Lung (tissue), 12 donors: ENCODE measurements around the gene OLFM2. TPM values are rescaled to one million over a fixed set of nuclear protein-coding genes. Genes with fewer than 3 reads are reported as not detected.

Experiments
- ATAC-seq: fragments of 200-7000 bp; cut with Tn5 transposase; one replicate; pipeline ENCODE4 v1.9.1; 2020; ENCODE audit warnings: moderate number of reproducible peaks; ENCODE audit not compliant: insufficient read depth, low FRiP score
- DNase-seq, 3 donors: peaks; one replicate each; pipeline ENCODE4 v3.0.0-alpha.2; 2013 to 2017
- H3K27ac ChIP-seq, 2 donors: one replicate each; pipeline ENCODE4 v1.5.1; 2013; ENCODE audit warnings: mild to moderate bottlenecking in 2 of 2, moderate library complexity in 2 of 2, control low read depth in 1 of 2, inconsistent platforms in 1 of 2, low read depth in 1 of 2, low read length in 1 of 2
- H3K27me3 ChIP-seq, 3 donors: one replicate each; pipeline ENCODE4 v1.5.1; 2013; ENCODE audit warnings: low read length in 2 of 3; ENCODE audit not compliant: control insufficient read depth in 3 of 3, insufficient read depth in 3 of 3
- H3K36me3 ChIP-seq, 4 donors: one replicate each; pipeline ENCODE4 v1.5.1; 2013; ENCODE audit warnings: low read length in 4 of 4, mild to moderate bottlenecking in 1 of 4, moderate library complexity in 1 of 4; ENCODE audit not compliant: control insufficient read depth in 4 of 4, insufficient read depth in 4 of 4
- H3K4me1 ChIP-seq, 5 donors: one replicate each; pipeline ENCODE4 v1.5.1; 2013; ENCODE audit warnings: low read length in 5 of 5, mild to moderate bottlenecking in 2 of 5, moderate library complexity in 1 of 5; ENCODE audit not compliant: control insufficient read depth in 5 of 5, insufficient read depth in 5 of 5
- H3K4me3 ChIP-seq: one replicate; pipeline ENCODE4 v1.5.1; 2013; ENCODE audit warnings: mild to moderate bottlenecking, control low read depth, moderate library complexity
- H3K9ac ChIP-seq, 2 donors: one replicate each; pipeline ENCODE4 v1.5.1; 2013; ENCODE audit warnings: low read length in 2 of 2, control low read depth in 1 of 2; ENCODE audit not compliant: insufficient read depth in 1 of 2
- H3K9me3 ChIP-seq, 4 donors: one replicate each; pipeline ENCODE4 v1.5.1; 2013; ENCODE audit warnings: low read length in 3 of 4, mild to moderate bottlenecking in 1 of 4, moderate library complexity in 1 of 4; ENCODE audit not compliant: control insufficient read depth in 4 of 4, insufficient read depth in 3 of 4
- WGBS, 2 donors: extraction: QIAGEN DNeasy Blood & Tissue Kit; methylation state at CpG; one replicate each; pipeline ENCODE4 v1.1.7; 2013; 5-methylcytosine and 5-hydroxymethylcytosine counted together
- polyA plus RNA-seq, 2 donors: library from polyadenylated mRNA; stranded (reverse); fragments of 200-250 nt; gene quantifications; one replicate each; pipeline ENCODE4 v1.2.1, GENCODE V29; 2013
- total RNA-seq, 2 donors: library from RNA; depleted of rRNA in 1 of 2; stranded (reverse); fragments of >200 nt in 1 of 2; gene quantifications; one replicate each; pipeline ENCODE4 v1.2.1, GENCODE V29; 2014 to 2021
- TF ChIP-seq, protein P1 (sequence below): IDR thresholded peaks from 2 replicates; pipeline ENCODE4 v1.5.1; 2012; ENCODE audit warnings: mild to moderate bottlenecking; ENCODE audit errors: control extremely low read depth, extremely low read depth
- donor health status: control.
- donor health status: control.
- donor health status: Bipolar disorder and iron deficiency.
- donor health status: healthy.
- donor health status: DM: yes; HTN: yes; CAD: no.

OLFM2 gene
- total and polyA plus RNA-seq, 4 donors = 2.2 to 14.3 (median 8.8) TPM

DNA sequence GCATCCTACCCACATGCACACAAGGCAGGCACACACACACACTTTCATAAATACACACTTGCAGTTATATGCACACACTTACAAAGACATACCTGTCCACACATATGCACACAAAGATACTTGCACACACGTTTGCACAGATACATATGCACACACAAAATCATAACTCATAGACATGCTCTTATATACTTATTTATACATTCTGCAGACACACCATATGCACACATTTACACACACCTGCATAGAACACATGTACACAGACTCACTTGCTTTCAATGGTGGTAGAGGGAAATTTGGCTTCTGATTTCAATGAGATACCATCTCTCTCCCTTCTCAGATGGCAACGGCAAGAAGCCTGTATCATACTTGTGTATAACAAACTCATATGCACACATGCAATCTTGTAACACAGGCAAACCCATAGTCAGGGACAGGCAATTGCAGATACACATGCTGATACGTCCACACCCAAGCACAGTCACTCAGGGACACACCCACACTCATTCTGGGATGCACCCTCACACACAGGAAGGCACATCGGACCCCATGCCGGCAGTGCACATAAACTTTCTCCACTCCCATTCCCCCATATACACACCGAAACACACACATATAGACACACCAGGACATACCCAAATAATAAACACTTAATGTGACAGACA, 24.7 kb downstream of the OLFM2 start:
- 69 to 79% methylated on average over 6 of the region's 6 CpGs for WGBS, 2 donors
- Histone ChIP-seq H3K9me3 (no peaks in the 10 kb centered on the region), H3K9ac (no peak overlapping the region), H3K27me3 (peaks cover 0 to 29% (median 20%) of the 10 kb centered on the region in 3 donors), H3K4me3 (peak overlapping the region; percentile 4), H3K4me1 (peaks cover 0 to 4% (median 0%) of the 10 kb centered on the region in 5 donors), H3K27ac (no peak overlapping the region), H3K36me3 (no peaks in the 10 kb centered on the region)
- no peak for ATAC-seq
- DNase-seq = no peak
- TF ChIP-seq, protein P1, sequence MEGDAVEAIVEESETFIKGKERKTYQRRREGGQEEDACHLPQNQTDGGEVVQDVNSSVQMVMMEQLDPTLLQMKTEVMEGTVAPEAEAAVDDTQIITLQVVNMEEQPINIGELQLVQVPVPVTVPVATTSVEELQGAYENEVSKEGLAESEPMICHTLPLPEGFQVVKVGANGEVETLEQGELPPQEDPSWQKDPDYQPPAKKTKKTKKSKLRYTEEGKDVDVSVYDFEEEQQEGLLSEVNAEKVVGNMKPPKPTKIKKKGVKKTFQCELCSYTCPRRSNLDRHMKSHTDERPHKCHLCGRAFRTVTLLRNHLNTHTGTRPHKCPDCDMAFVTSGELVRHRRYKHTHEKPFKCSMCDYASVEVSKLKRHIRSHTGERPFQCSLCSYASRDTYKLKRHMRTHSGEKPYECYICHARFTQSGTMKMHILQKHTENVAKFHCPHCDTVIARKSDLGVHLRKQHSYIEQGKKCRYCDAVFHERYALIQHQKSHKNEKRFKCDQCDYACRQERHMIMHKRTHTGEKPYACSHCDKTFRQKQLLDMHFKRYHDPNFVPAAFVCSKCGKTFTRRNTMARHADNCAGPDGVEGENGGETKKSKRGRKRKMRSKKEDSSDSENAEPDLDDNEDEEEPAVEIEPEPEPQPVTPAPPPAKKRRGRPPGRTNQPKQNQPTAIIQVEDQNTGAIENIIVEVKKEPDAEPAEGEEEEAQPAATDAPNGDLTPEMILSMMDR = no peak

DNA sequence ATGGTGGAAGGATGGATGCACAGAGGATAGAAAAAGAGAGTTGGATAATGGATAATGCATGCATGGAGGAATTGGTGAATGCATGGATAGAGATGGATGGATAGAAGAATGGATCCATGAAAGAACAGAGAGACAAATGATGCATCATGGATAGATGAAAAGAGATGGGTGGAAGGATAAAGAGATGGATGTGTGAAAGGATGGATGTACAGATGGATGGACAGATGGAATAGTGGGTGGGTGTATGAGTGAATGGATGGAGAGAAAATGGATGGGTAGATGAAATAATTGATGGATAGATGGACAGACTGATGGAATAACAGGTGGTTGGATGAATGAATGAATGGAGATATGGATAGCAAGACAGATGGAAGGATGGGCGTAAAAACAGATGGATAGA, 25.7 kb downstream of the OLFM2 start:
- ATAC-seq (no peak), DNase-seq (no peak)
- H3K4me1 ChIP-seq = peaks cover 0 to 5% (median 0%) of the 10 kb centered on the region in 5 donors
- 92 to 94% methylated on average over 1 of the region's 1 CpG for whole genome bisulfite sequencing, 2 donors
- H3K36me3 ChIP-seq = no peaks in the 10 kb centered on the region
- H3K27ac ChIP-seq = no peak overlapping the region
- H3K9me3 ChIP-seq = peaks cover 0 to 4% (median 0%) of the 10 kb centered on the region in 4 donors
- peaks cover 0 to 29% (median 20%) of the 10 kb centered on the region in 3 donors for H3K27me3 ChIP-seq
- TF ChIP-seq, protein P1 = no peak
- no peak overlapping the region for H3K4me3 ChIP-seq
- H3K9ac ChIP-seq = no peak overlapping the region

DNA sequence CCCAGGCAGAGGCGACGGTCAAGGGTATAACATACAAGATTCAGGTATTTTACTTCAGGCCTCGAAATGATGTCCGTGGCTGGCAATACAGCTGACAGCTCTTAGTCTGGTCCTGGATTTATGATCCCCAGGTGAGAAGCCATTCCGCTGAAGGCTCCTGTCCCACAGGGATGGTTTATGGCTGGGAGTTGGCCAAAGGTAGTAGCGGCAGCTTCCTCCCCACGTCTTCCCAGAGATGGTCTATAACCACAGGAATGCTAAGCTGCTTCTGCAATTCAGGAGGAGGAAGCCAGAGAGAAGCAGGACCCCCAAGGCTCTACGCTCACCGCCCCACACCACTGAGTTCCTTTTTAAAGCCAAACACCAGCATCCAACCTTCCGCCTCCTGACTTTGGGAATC, 27.1 kb downstream of the OLFM2 start:
- no peaks in the 10 kb centered on the region for H3K36me3 ChIP-seq
- peaks cover 0 to 4% (median 0%) of the 10 kb centered on the region in 4 donors for H3K9me3 ChIP-seq
- no peak for ATAC-seq
- H3K4me3 ChIP-seq = no peak overlapping the region
- WGBS, 2 donors = 44 to 69% methylated on average over 10 of the region's 10 CpGs
- no peak overlapping the region for H3K27ac ChIP-seq
- H3K27me3 ChIP-seq = peaks cover 0 to 24% (median 20%) of the 10 kb centered on the region in 3 donors
- no peak overlapping the region for H3K9ac ChIP-seq
- peaks cover 0 to 5% (median 0%) of the 10 kb centered on the region in 5 donors for H3K4me1 ChIP-seq
- no peak for DNase-seq
- TF ChIP-seq, protein P1 = no peak
